Lower leg skin (tissue), 4 donors: ENCODE data around the gene LMNB1. TPM values are rescaled to one million over a fixed set of nuclear protein-coding genes. Genes with fewer than 3 reads are reported as not detected.
"Not testable (repeated sequence)": the region's sequence is repeated elsewhere in the genome, so short reads cannot be mapped to it uniquely, and the experiment has no call there.

Experiments
- DNase-seq, 2 donors: peaks; one replicate each; pipeline ENCODE4 v3.0.0-alpha.2; 2019; ENCODE audit warnings: low spot score in 2 of 2
- H3K4me3 ChIP-seq: fragments of 200-600 bp; sonication (generic); 2 replicates; pipeline ENCODE4 v1.5.1; 2017; ENCODE audit warnings: mild to moderate bottlenecking, low read depth; ENCODE audit not compliant: poor library complexity, severe bottlenecking
- CTCF ChIP-seq, 3 donors: fragments of 450-650 bp; IDR thresholded peaks; one replicate each; pipeline ENCODE4 v1.5.1; 2016; ENCODE audit warnings: antibody characterized with exemption in 3 of 3, mild to moderate bottlenecking in 3 of 3, moderate library complexity in 2 of 3
- POLR2A ChIP-seq, 2 donors: fragments of 450-650 bp; IDR thresholded peaks; one replicate each; pipeline ENCODE4 v1.6.1; 2016 to 2017; ENCODE audit warnings: antibody characterized with exemption in 2 of 2, mild to moderate bottlenecking in 1 of 2, moderate library complexity in 1 of 2
- WGBS, 2 donors: methylation state at CpG; one replicate each; pipeline ENCODE4 v1.1.5; 2018; 5-methylcytosine and 5-hydroxymethylcytosine counted together
- intact Hi-C: fragments of 100-400 bp; cut with DNase I; formaldehyde crosslinking; loops from one replicate; pipeline ENCODE4 v1.15.0; 2023; ENCODE audit warnings: low total_unique reads
- total RNA-seq, 4 donors: library from RNA; depleted of rRNA; stranded (reverse); fragments of >200 nt; gene quantifications; one replicate each; pipeline ENCODE4 v1.1.0, GENCODE V29; 2016

LMNB1 gene
- total RNA-seq, 4 donors from 2014 or later = 9.2 to 20.7 (median 9.9) TPM

- H3K4me3 ChIP-seq = no peak overlapping the region
- no peak for TF ChIP-seq POLR2A (IDR thresholded peaks at IDR 0.05)
- TF ChIP-seq CTCF (IDR thresholded peaks at IDR 0.05) = no peak
- DNase-seq = no peak
- 77 to 87% methylated on average over 3 of the region's 3 CpGs for WGBS, 2 donors
- intact Hi-C loops = no loop called here
Measured at GRCh38 chr5:126793097-126793496, 16.2 kb downstream of the LMNB1 start.

- WGBS, 2 donors = 91 to 97% methylated on average over 9 of the region's 9 CpGs
- DNase-seq = peak in 1 of 2 donors; percentile 46
- H3K4me3 ChIP-seq, intact Hi-C loops: not testable (repeated sequence)
Measured at GRCh38 chr5:126793648-126794047, 16.7 kb downstream of the LMNB1 start.

- intact Hi-C loops = no loop called here
- peak in 1 of 2 donors; percentile 61 for DNase-seq
- 72 to 73% methylated on average over 6 of the region's 6 CpGs for WGBS, 2 donors
- TF ChIP-seq POLR2A (IDR thresholded peaks at IDR 0.05) (no peak), CTCF (IDR thresholded peaks at IDR 0.05) (no peak)
- H3K4me3 ChIP-seq = no peak overlapping the region
Measured at GRCh38 chr5:126794157-126794828, 17.4 kb downstream of the LMNB1 start.

- WGBS, 2 donors = 78 to 97% methylated on average over 1 of the region's 1 CpG
- DNase-seq = no peak
- no peak for TF ChIP-seq POLR2A (IDR thresholded peaks at IDR 0.05)
- TF ChIP-seq CTCF (IDR thresholded peaks at IDR 0.05) = no peak
- no peak overlapping the region for H3K4me3 ChIP-seq
- intact Hi-C loops = no loop called here
Measured at GRCh38 chr5:126799780-126800179, 22.8 kb downstream of the LMNB1 start.

- H3K4me3 ChIP-seq = no peak overlapping the region
- TF ChIP-seq CTCF (IDR thresholded peaks at IDR 0.05) (no peak), POLR2A (IDR thresholded peaks at IDR 0.05) (no peak)
- no peak for DNase-seq
- 77 to 79% methylated on average over 4 of the region's 4 CpGs for WGBS, 2 donors
- intact Hi-C loops = no loop called here
Measured at GRCh38 chr5:126801174-126801991, 24.4 kb downstream of the LMNB1 start.

GRCh38 chr5:126801992-126802294 lies 25.0 kb downstream of the LMNB1 start:
- 17 to 24% methylated on average over 1 of the region's 1 CpG for WGBS, 2 donors
- DNase-seq = no peak

More at GRCh38 chr5:126801992-126802294, 25.0 kb downstream of the LMNB1 start:
- TF ChIP-seq CTCF (IDR thresholded peaks at IDR 0.05) = no peak
- TF ChIP-seq POLR2A (IDR thresholded peaks at IDR 0.05) = no peak
- intact Hi-C loops = no loop called here
- H3K4me3 ChIP-seq = no peak overlapping the region
